ENCODE results near the gene CAMK2A.

- no peak for TF ChIP-seq EZH2phosphoT487 (IDR thresholded peaks at IDR 0.05; ENCODE audit: borderline replicate concordance, low read depth)
- no peak for TF ChIP-seq RCOR1 (IDR thresholded peaks at IDR 0.05; ENCODE audit: low read length)
- TF ChIP-seq, protein P1, sequence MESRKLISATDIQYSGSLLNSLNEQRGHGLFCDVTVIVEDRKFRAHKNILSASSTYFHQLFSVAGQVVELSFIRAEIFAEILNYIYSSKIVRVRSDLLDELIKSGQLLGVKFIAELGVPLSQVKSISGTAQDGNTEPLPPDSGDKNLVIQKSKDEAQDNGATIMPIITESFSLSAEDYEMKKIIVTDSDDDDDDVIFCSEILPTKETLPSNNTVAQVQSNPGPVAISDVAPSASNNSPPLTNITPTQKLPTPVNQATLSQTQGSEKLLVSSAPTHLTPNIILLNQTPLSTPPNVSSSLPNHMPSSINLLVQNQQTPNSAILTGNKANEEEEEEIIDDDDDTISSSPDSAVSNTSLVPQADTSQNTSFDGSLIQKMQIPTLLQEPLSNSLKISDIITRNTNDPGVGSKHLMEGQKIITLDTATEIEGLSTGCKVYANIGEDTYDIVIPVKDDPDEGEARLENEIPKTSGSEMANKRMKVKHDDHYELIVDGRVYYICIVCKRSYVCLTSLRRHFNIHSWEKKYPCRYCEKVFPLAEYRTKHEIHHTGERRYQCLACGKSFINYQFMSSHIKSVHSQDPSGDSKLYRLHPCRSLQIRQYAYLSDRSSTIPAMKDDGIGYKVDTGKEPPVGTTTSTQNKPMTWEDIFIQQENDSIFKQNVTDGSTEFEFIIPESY (IDR thresholded peaks at IDR 0.05; ENCODE audit: borderline replicate concordance, low read depth), result no peak
- no peak for TF ChIP-seq CTCF (IDR thresholded peaks at IDR 0.05)
- TF ChIP-seq POLR2AphosphoS5 (IDR thresholded peaks at IDR 0.05; ENCODE audit: low read depth, low read length), result no peak
- no peak for TF ChIP-seq REST (IDR thresholded peaks at IDR 0.05; ENCODE audit: low read depth, low read length)
These were observed 92.1 kb downstream of the CAMK2A start for GRCh38 chr5:150197476-150197875.
